A673 (cell line): Measurements from ENCODE around the gene SPON1. TPM values are rescaled to one million over a fixed set of nuclear protein-coding genes. Genes with fewer than 3 reads are reported as not detected.

Source experiments
- BruUV-seq: library from RNA; stranded (reverse); fragments of 400-500 nt; replicated peaks from 2 replicates; lab custom pipeline; 2021; lab: Mats Ljungman, UMichigan
- CTCF ChIA-PET: fragments of 300-600 bp; sonication (Branson Sonifier 250); formaldehyde crosslinking; loops from one replicate; lab custom pipeline; 2022; ENCODE audit warnings: antibody characterized with exemption; lab: Charles Lee
- POLR2A ChIA-PET: fragments of 300-600 bp; sonication (Branson Sonifier 250); formaldehyde crosslinking; loops from one replicate; lab custom pipeline; 2022; ENCODE audit warnings: antibody characterized with exemption; ENCODE audit not compliant: low non-redundant PET; lab: Charles Lee
- DNase-seq: peaks from one replicate; pipeline ENCODE4 v3.0.0-alpha.2; 2015; ENCODE audit warnings: low spot score
- H3K27ac ChIP-seq: fragments of 200-600 bp; sonication (generic); 2 replicates; pipeline ENCODE4 v1.5.1; 2016; ENCODE audit warnings: mixed run types, low read depth, mild to moderate bottlenecking, mixed read lengths, antibody characterized with exemption, low read length; ENCODE audit not compliant: poor library complexity, severe bottlenecking
- H3K27me3 ChIP-seq: fragments of 200-600 bp; sonication (generic); replicated peaks from 2 replicates; pipeline ENCODE4 v1.6.1; 2017; ENCODE audit warnings: mixed run types, low read depth, mild to moderate bottlenecking, mixed read lengths, antibody characterized with exemption, low read length; ENCODE audit not compliant: insufficient read depth, poor library complexity
- H3K36me3 ChIP-seq: fragments of 200-600 bp; sonication (generic); 2 replicates; pipeline ENCODE4 v1.6.1; 2016; ENCODE audit warnings: mixed run types, mild to moderate bottlenecking, mixed read lengths, antibody characterized with exemption, low read length; ENCODE audit not compliant: insufficient read depth, poor library complexity, severe bottlenecking
- H3K4me1 ChIP-seq: fragments of 200-600 bp; sonication (generic); 2 replicates; pipeline ENCODE4 v1.6.1; 2017; ENCODE audit warnings: mixed run types, mild to moderate bottlenecking, mixed read lengths, antibody characterized with exemption, low read length; ENCODE audit not compliant: insufficient read depth, poor library complexity, severe bottlenecking
- H3K4me3 ChIP-seq: fragments of 200-600 bp; sonication (generic); 2 replicates; pipeline ENCODE4 v1.5.1; 2016; ENCODE audit warnings: low read depth, mixed run types, mild to moderate bottlenecking, mixed read lengths, low read length; ENCODE audit not compliant: poor library complexity, severe bottlenecking
- H3K9me3 ChIP-seq: fragments of 200-600 bp; sonication (generic); 2 replicates; pipeline ENCODE4 v1.6.1; 2016; ENCODE audit warnings: mixed run types, low read depth, mild to moderate bottlenecking, mixed read lengths, antibody characterized with exemption, low read length; ENCODE audit not compliant: poor library complexity, severe bottlenecking
- CTCF ChIP-seq: fragments of 300-800, 200-600 bp; sonication (generic); conservative IDR thresholded peaks from 2 replicates; pipeline ENCODE4 v1.5.1; 2017; ENCODE audit warnings: low read depth, mild to moderate bottlenecking, antibody characterized with exemption, low read length, moderate library complexity, mixed read lengths
- EZH2 ChIP-seq: fragments of 200-600 bp; sonication (generic); IDR thresholded peaks from 2 replicates; pipeline ENCODE4 v1.6.1; 2017; ENCODE audit warnings: borderline replicate concordance, low read depth, mild to moderate bottlenecking, mixed read lengths, antibody characterized with exemption, low read length; ENCODE audit not compliant: poor library complexity, severe bottlenecking
- intact Hi-C: fragments of 100-400 bp; cut with micrococcal nuclease; formaldehyde crosslinking; loops from one replicate; pipeline ENCODE4 v1.10.0; 2022; ENCODE audit not compliant: unreplicated experiment
- total RNA-seq: library from RNA; stranded (reverse); gene quantifications from 2 replicates; pipeline ENCODE4 v1.2.3, GENCODE V29; 2021

Gene SPON1
- total RNA-seq, 1 experiment from 2014 or later, result not detected

- H3K9me3 ChIP-seq, result no peaks in the 10 kb centered on the region
- ChIA-PET POLR2A (no interaction called here), CTCF (no interaction called here)
- BruUV-seq, result no TSS peak
- TF ChIP-seq EZH2, result no peak
- TF ChIP-seq CTCF, result no peak
- intact Hi-C loops, result no loop called here
- H3K27ac ChIP-seq, result no peak overlapping the region
- no peaks in the 10 kb centered on the region for H3K4me1 ChIP-seq
- H3K4me3 ChIP-seq, result no peak overlapping the region
- peaks cover 23% of the 10 kb centered on the region for H3K27me3 ChIP-seq
- H3K36me3 ChIP-seq, result no peaks in the 10 kb centered on the region
- no peak for DNase-seq
These were observed 10.4 kb downstream of the SPON1 start for GRCh38 chr11:13972944-13973343.

GRCh38 chr11:13974631-13975030 lies 12.1 kb downstream of the SPON1 start:
- H3K4me3 ChIP-seq, result no peak overlapping the region
- no peaks in the 10 kb centered on the region for H3K36me3 ChIP-seq
- TF ChIP-seq CTCF (no peak), EZH2 (no peak)
- no peak overlapping the region for H3K27ac ChIP-seq
- H3K27me3 ChIP-seq, result peaks cover 7% of the 10 kb centered on the region
- no TSS peak for BruUV-seq
- H3K4me1 ChIP-seq, result no peaks in the 10 kb centered on the region
- DNase-seq, result no peak
- POLR2A ChIA-PET, result no interaction called here
- H3K9me3 ChIP-seq, result no peaks in the 10 kb centered on the region
- intact Hi-C loops, result no loop called here
- CTCF ChIA-PET, result no interaction called here

- Histone ChIP-seq H3K27ac (no peak overlapping the region), H3K4me1 (no peaks in the 10 kb centered on the region), H3K27me3 (no peaks in the 10 kb centered on the region), H3K4me3 (no peak overlapping the region), H3K9me3 (no peaks in the 10 kb centered on the region), H3K36me3 (no peaks in the 10 kb centered on the region)
- no peak for TF ChIP-seq CTCF
- TF ChIP-seq EZH2, result no peak
- intact Hi-C loops, result no loop called here
- ChIA-PET CTCF (no interaction called here), POLR2A (no interaction called here)
- BruUV-seq, result no TSS peak
- DNase-seq, result no peak
These were observed 20.7 kb downstream of the SPON1 start for GRCh38 chr11:13983081-13983751.
